Measurements from ENCODE around the gene SYTL3. TPM values are rescaled to one million over a fixed set of nuclear protein-coding genes. Genes with fewer than 3 reads are reported as not detected.

The SYTL3 gene
- total and polyA plus RNA-seq, 10 donors = 5.9 to 48.3 (median 17.9) TPM

- Histone ChIP-seq H3K9me3 (no peaks in the 10 kb centered on the region), H3K4me3 (no peak overlapping the region), H3K4me1 (no peaks in the 10 kb centered on the region), H3K27ac (peak overlapping the region in 2 of 8 donors; percentile 11 to 53), H3K27me3 (replicated peaks in 1 of 7) (no peaks in the 10 kb centered on the region), H3K36me3 (peaks cover 0 to 100% (median 48%) of the 10 kb centered on the region in 6 donors)
- intact Hi-C loops (cut with DNase I; ENCODE audit: low total_unique reads) = no loop called here
- 63 to 81% (median 70%) methylated on average over 12 of the region's 12 CpGs for WGBS, 5 donors
- TF ChIP-seq, protein P1, sequence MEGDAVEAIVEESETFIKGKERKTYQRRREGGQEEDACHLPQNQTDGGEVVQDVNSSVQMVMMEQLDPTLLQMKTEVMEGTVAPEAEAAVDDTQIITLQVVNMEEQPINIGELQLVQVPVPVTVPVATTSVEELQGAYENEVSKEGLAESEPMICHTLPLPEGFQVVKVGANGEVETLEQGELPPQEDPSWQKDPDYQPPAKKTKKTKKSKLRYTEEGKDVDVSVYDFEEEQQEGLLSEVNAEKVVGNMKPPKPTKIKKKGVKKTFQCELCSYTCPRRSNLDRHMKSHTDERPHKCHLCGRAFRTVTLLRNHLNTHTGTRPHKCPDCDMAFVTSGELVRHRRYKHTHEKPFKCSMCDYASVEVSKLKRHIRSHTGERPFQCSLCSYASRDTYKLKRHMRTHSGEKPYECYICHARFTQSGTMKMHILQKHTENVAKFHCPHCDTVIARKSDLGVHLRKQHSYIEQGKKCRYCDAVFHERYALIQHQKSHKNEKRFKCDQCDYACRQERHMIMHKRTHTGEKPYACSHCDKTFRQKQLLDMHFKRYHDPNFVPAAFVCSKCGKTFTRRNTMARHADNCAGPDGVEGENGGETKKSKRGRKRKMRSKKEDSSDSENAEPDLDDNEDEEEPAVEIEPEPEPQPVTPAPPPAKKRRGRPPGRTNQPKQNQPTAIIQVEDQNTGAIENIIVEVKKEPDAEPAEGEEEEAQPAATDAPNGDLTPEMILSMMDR (IDR thresholded peaks at IDR 0.05 in 8 of 11, conservative IDR thresholded peaks at IDR 0.05 in 3 of 11) = no peak
- TF ChIP-seq POLR2AphosphoS5 (IDR thresholded peaks at IDR 0.05) (peak in 2 of 3 donors; percentile 50 to 72), POLR2A (IDR thresholded peaks at IDR 0.05) (no peak)
- DNase-seq = no peak
Measured at GRCh38 chr6:158762787-158763433, 113.1 kb downstream of the SYTL3 start.

DNA sequence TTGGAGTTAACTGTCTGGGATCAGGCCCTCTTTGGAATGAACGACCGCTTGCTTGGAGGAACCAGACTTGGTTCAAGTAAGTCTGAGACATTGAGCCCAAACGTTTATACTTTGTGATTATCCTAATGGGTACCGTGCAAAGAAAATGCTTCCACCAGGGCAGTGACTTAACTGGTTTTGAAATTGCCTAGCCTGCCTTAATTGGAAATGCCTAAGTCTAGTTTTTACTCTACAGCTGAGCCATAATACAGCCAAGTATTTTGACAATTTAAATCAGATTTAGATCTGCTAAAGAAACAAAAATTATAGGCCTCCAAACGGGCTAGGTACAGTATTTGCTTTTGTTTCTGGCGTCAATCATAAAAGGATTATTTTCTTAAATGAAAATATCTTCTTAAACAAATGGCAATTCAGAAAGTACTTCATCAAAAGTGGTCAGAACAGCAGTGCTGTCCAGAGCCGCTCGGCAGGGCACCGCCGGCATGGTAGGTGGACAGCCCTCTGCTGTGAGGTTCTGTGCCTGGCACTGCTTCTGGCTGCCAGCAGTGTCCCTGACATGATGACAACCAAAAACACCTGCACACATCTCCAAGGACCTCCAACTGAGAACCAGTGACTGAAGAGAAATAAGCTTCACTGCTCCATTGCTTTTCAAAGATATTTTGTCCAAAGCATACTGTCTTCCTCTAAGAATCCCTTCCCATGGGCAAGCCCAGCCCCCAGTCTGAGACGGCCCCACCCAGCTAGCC, 113.8 kb downstream of the SYTL3 start:
- H3K4me3 ChIP-seq = no peak overlapping the region
- 84 to 91% (median 88%) methylated on average over 11 of the region's 11 CpGs for whole genome bisulfite sequencing, 5 donors

GRCh38 chr6:158764183-158764849, 114.5 kb downstream of the SYTL3 start:
- intact Hi-C loops (cut with DNase I; ENCODE audit: low total_unique reads) = no loop called here
- H3K4me1 ChIP-seq = no peaks in the 10 kb centered on the region
- no peak for DNase-seq
- WGBS, 5 donors = 93 to 95% (median 95%) methylated on average over 11 to 14 of the region's 14 CpGs
- H3K27ac ChIP-seq = peak overlapping the region in 1 of 8 donors; percentile 53
- no peak overlapping the region for H3K4me3 ChIP-seq
- H3K9me3 ChIP-seq = no peaks in the 10 kb centered on the region
- TF ChIP-seq, protein P1 (IDR thresholded peaks at IDR 0.05 in 8 of 11, conservative IDR thresholded peaks at IDR 0.05 in 3 of 11) = no peak
- TF ChIP-seq POLR2AphosphoS5 (IDR thresholded peaks at IDR 0.05) = peak in 2 of 3 donors; percentile 30 to 46
- no peaks in the 10 kb centered on the region for H3K27me3 ChIP-seq (replicated peaks in 1 of 7)
- peaks cover 0 to 100% (median 62%) of the 10 kb centered on the region in 6 donors for H3K36me3 ChIP-seq

More for the DNA sequence above, 113.8 kb downstream of the SYTL3 start:
- Histone ChIP-seq H3K27ac (peak overlapping the region in 3 of 8 donors; percentile 0 to 53 (median 11)), H3K36me3 (peaks cover 0 to 100% (median 55%) of the 10 kb centered on the region in 6 donors), H3K27me3 (replicated peaks in 1 of 7) (no peaks in the 10 kb centered on the region), H3K4me1 (no peaks in the 10 kb centered on the region), H3K9me3 (no peaks in the 10 kb centered on the region)
- no peak for DNase-seq
- intact Hi-C loops (cut with DNase I; ENCODE audit: low total_unique reads) = no loop called here
- TF ChIP-seq POLR2AphosphoS5 (IDR thresholded peaks at IDR 0.05) (peak in 2 of 3 donors; percentile 14 to 59), POLR2A (IDR thresholded peaks at IDR 0.05) (no peak)
- TF ChIP-seq, protein P1 (IDR thresholded peaks at IDR 0.05 in 8 of 11, conservative IDR thresholded peaks at IDR 0.05 in 3 of 11) = no peak

Data from spleen (tissue), 11 donors.